Measurements from ENCODE around the gene GLYR1.

- TF ChIP-seq CTCF (IDR thresholded peaks at IDR 0.05) (no peak), POLR2A (IDR thresholded peaks at IDR 0.05) (no peak)
Measured at GRCh38 chr16:4895366-4895765, 48.3 kb upstream of the GLYR1 start.
